Activated CD4-positive, alpha-beta T cell treated with anti-CD3 and anti-CD28 coated beads for 36 hours (primary cell): ENCODE results near the gene MAPKAPK3. TPM values are rescaled to one million over a fixed set of nuclear protein-coding genes. Genes with fewer than 3 reads are reported as not detected.
A peak's percentile ranks its signal among the peaks of the same experiment; 100 is the strongest.
"Not testable (repeated sequence)": the region's sequence is repeated elsewhere in the genome, so short reads cannot be mapped to it uniquely, and the experiment has no call there.

Source experiments
- ATAC-seq: fragments of 200-7000 bp; cut with Tn5 transposase; one replicate; pipeline ENCODE4 v1.10.0; 2021; ENCODE audit warnings: mild to moderate bottlenecking, moderate library complexity
- CTCF ChIA-PET: fragments of 350-600 bp; sonication (Branson Sonifier 250); formaldehyde crosslinking; loops from one replicate; lab custom pipeline; 2021; ENCODE audit warnings: antibody characterized with exemption; lab: Charles Lee
- POLR2A ChIA-PET: fragments of 350-600 bp; sonication (Branson Sonifier 250); formaldehyde crosslinking; loops from one replicate; lab custom pipeline; 2021; ENCODE audit warnings: antibody characterized with exemption, inconsistent platforms; lab: Charles Lee
- DNase-seq: peaks from one replicate; pipeline ENCODE4 v3.0.0-alpha.2; 2020
- H3K27ac Mint-ChIP-seq: one replicate; pipeline ENCODE4 v1.8.0; 2021; ENCODE audit warnings: mixed read lengths
- H3K27me3 Mint-ChIP-seq: one replicate; pipeline ENCODE4 v1.8.0; 2021; ENCODE audit warnings: mixed read lengths
- H3K36me3 Mint-ChIP-seq: one replicate; pipeline ENCODE4 v1.8.0; 2021; ENCODE audit warnings: low read depth, mixed read lengths
- H3K4me1 Mint-ChIP-seq: one replicate; pipeline ENCODE4 v1.8.0; 2021; ENCODE audit warnings: mixed read lengths
- H3K4me3 Mint-ChIP-seq: one replicate; pipeline ENCODE4 v1.8.0; 2021; ENCODE audit warnings: mild to moderate bottlenecking, moderate library complexity, mixed read lengths
- H3K9me3 Mint-ChIP-seq: one replicate; pipeline ENCODE4 v1.8.0; 2021; ENCODE audit warnings: low read depth, mixed read lengths
- intact Hi-C, 2 experiments: fragments of 100-400 bp; cut with DNase I in 1 of 2; cut with micrococcal nuclease in 1 of 2; formaldehyde crosslinking; loops; one replicate each; pipeline versions ENCODE4 v1.14.2 to v1.15.1; 2022 to 2024; cut with DNase I, micrococcal nuclease
- total RNA-seq, 2 experiments: library from RNA; stranded (reverse); gene quantifications; one replicate each; pipeline ENCODE4 v1.2.3, GENCODE V29; 2021

Gene MAPKAPK3
- total RNA-seq, 2 experiments from 2014 or later, result 178 to 218 TPM

GRCh38 chr3:50661321-50661837 lies 44.4 kb downstream of the MAPKAPK3 start:
- ChIA-PET POLR2A (no interaction called here), CTCF (interaction anchor here (1.1 kb wide), 1 partner anchor 17 kb away, joined by 3 read pairs; no protein-coding TSS in a partner anchor)
- no peaks in the 10 kb centered on the region for H3K9me3 Mint-ChIP-seq
- ATAC-seq (no peak), DNase-seq (no peak)
- no peaks in the 10 kb centered on the region for H3K36me3 Mint-ChIP-seq
- peaks cover 11% of the 10 kb centered on the region for H3K4me1 Mint-ChIP-seq
- H3K4me3 Mint-ChIP-seq, result no peak overlapping the region
- no peaks in the 10 kb centered on the region for H3K27me3 Mint-ChIP-seq
- intact Hi-C loops, result no loop called here
- no peak overlapping the region for H3K27ac Mint-ChIP-seq

- H3K4me1 Mint-ChIP-seq, result peaks cover 20% of the 10 kb centered on the region
- no peaks in the 10 kb centered on the region for H3K27me3 Mint-ChIP-seq
- POLR2A ChIA-PET, result interaction anchor here (0.6 to 0.9 kb wide), 2 partner anchors 11 to 103 kb away, joined by 3 to 5 read pairs; no protein-coding TSS in a partner anchor
- intact Hi-C loops, result no loop called here
- H3K27ac Mint-ChIP-seq, result no peak overlapping the region
- ATAC-seq (no peak), DNase-seq (no peak)
- no peak overlapping the region for H3K4me3 Mint-ChIP-seq
- H3K36me3 Mint-ChIP-seq, result no peaks in the 10 kb centered on the region
- CTCF ChIA-PET, result interaction anchor here (0.9 to 1.1 kb wide), 3 partner anchors 9 to 46 kb away, joined by 3 to 4 read pairs (median 3); no protein-coding TSS in a partner anchor
- H3K9me3 Mint-ChIP-seq, result no peaks in the 10 kb centered on the region
Measured at GRCh38 chr3:50662408-50662807, 45.5 kb downstream of the MAPKAPK3 start.

- H3K4me1 Mint-ChIP-seq, result peaks cover 20% of the 10 kb centered on the region
- H3K9me3 Mint-ChIP-seq, result no peaks in the 10 kb centered on the region
- ATAC-seq (peak; percentile 65), DNase-seq (peak; percentile 56)
- H3K27me3 Mint-ChIP-seq, result no peaks in the 10 kb centered on the region
- intact Hi-C loops, result no loop called here
- POLR2A ChIA-PET, result no interaction called here
- CTCF ChIA-PET, result no interaction called here
- H3K27ac Mint-ChIP-seq, result peak overlapping the region; percentile 33
- H3K4me3 Mint-ChIP-seq, result no peak overlapping the region
- no peaks in the 10 kb centered on the region for H3K36me3 Mint-ChIP-seq
Measured at GRCh38 chr3:50665081-50665840, 48.3 kb downstream of the MAPKAPK3 start.

GRCh38 chr3:50665841-50666115 lies 48.8 kb downstream of the MAPKAPK3 start:
- ATAC-seq, CTCF ChIA-PET, H3K36me3 Mint-ChIP-seq, DNase-seq, H3K4me3 Mint-ChIP-seq, H3K27me3 Mint-ChIP-seq, intact Hi-C loops, H3K9me3 Mint-ChIP-seq, H3K27ac Mint-ChIP-seq, POLR2A ChIA-PET: not testable (repeated sequence)
- peaks cover 20% of the 10 kb centered on the region for H3K4me1 Mint-ChIP-seq

- no peaks in the 10 kb centered on the region for H3K27me3 Mint-ChIP-seq
- ATAC-seq (peak; percentile 56), DNase-seq (no peak)
- POLR2A ChIA-PET, result no interaction called here
- intact Hi-C loops, result no loop called here
- no peak overlapping the region for H3K4me3 Mint-ChIP-seq
- no peak overlapping the region for H3K27ac Mint-ChIP-seq
- H3K4me1 Mint-ChIP-seq, result peaks cover 20% of the 10 kb centered on the region
- no peaks in the 10 kb centered on the region for H3K9me3 Mint-ChIP-seq
- CTCF ChIA-PET, result interaction anchor here (0.5 to 1.0 kb wide), 4 partner anchors 9 to 77 kb away, joined by 3 to 6 read pairs (median 3); no protein-coding TSS in a partner anchor
- no peaks in the 10 kb centered on the region for H3K36me3 Mint-ChIP-seq
Measured at GRCh38 chr3:50666837-50667236, 49.9 kb downstream of the MAPKAPK3 start.

GRCh38 chr3:50671331-50671730 lies 54.4 kb downstream of the MAPKAPK3 start:
- intact Hi-C loops, result loop anchor here in 1 of 2 experiments (10.0 kb wide), 1 partner anchor 713 kb away; the partner anchor contains the start of gene MANF
- ATAC-seq, result no peak
- no peaks in the 10 kb centered on the region for H3K36me3 Mint-ChIP-seq
- no peaks in the 10 kb centered on the region for H3K9me3 Mint-ChIP-seq
- no peak overlapping the region for H3K4me3 Mint-ChIP-seq
- H3K27ac Mint-ChIP-seq, result no peak overlapping the region
- CTCF ChIA-PET, result interaction anchor here (0.7 to 0.9 kb wide), 2 partner anchors 18 kb away, joined by 4 read pairs; no protein-coding TSS in a partner anchor
- POLR2A ChIA-PET, result no interaction called here
- DNase-seq, result no peak
- peaks cover 22% of the 10 kb centered on the region for H3K27me3 Mint-ChIP-seq
- H3K4me1 Mint-ChIP-seq, result peaks cover 15% of the 10 kb centered on the region

- Mint-ChIP-seq H3K27me3 (peaks cover 28% of the 10 kb centered on the region), H3K27ac (no peak overlapping the region), H3K4me3 (no peak overlapping the region), H3K4me1 (peaks cover 10% of the 10 kb centered on the region), H3K36me3 (no peaks in the 10 kb centered on the region), H3K9me3 (no peaks in the 10 kb centered on the region)
- ATAC-seq, result no peak
- ChIA-PET CTCF (interaction anchor here (1.0 to 2.8 kb wide), 4 partner anchors 56 to 299 kb away, joined by 3 to 7 read pairs (median 4); partner anchors contain the start of gene C3orf18), POLR2A (interaction anchor here (0.7 to 1.0 kb wide), 2 partner anchors 10 to 18 kb away, joined by 3 read pairs; no protein-coding TSS in a partner anchor)
- intact Hi-C loops, result loop anchor here in 1 of 2 experiments (10.0 kb wide), 1 partner anchor 712 kb away; the partner anchor contains the start of gene MANF
- no peak for DNase-seq
Measured at GRCh38 chr3:50672656-50673055, 55.7 kb downstream of the MAPKAPK3 start.

- Mint-ChIP-seq H3K9me3 (no peaks in the 10 kb centered on the region), H3K27me3 (peaks cover 33% of the 10 kb centered on the region), H3K4me3 (peak overlapping the region; percentile 53), H3K27ac (peak overlapping the region; percentile 51), H3K36me3 (no peaks in the 10 kb centered on the region), H3K4me1 (peaks cover 10% of the 10 kb centered on the region)
- ChIA-PET CTCF (interaction anchor here (0.5 to 3.4 kb wide), 6 partner anchors 20 to 297 kb away, joined by 3 to 14 read pairs (median 4); no protein-coding TSS in a partner anchor), POLR2A (interaction anchor here (1.0 kb wide), 1 partner anchor 11 kb away, joined by 3 read pairs; no protein-coding TSS in a partner anchor)
- DNase-seq (no peak), ATAC-seq (no peak)
- intact Hi-C loops, result loop anchor here (1.0 to 10.0 kb wide), 3 partner anchors 58 to 711 kb away; partner anchors contain the start of gene MANF (in 1 of the 2)
Measured at GRCh38 chr3:50673931-50674330, 57.0 kb downstream of the MAPKAPK3 start.

- peaks cover 36% of the 10 kb centered on the region for H3K27me3 Mint-ChIP-seq
- H3K36me3 Mint-ChIP-seq, result no peaks in the 10 kb centered on the region
- POLR2A ChIA-PET, result no interaction called here
- H3K4me1 Mint-ChIP-seq, result peaks cover 10% of the 10 kb centered on the region
- peak within 1 kb of the TSS; percentile 69 for H3K4me3 Mint-ChIP-seq
- ATAC-seq (peak; percentile 91), DNase-seq (peak; percentile 79)
- H3K9me3 Mint-ChIP-seq, result no peaks in the 10 kb centered on the region
- H3K27ac Mint-ChIP-seq, result peak within 1 kb of the TSS; percentile 55
- intact Hi-C loops, result loop anchor here (1.0 to 10.0 kb wide), 4 partner anchors 58 to 710 kb away; partner anchors contain the start of gene MANF (in 1 of the 2)
- CTCF ChIA-PET, result interaction anchor here (0.5 to 3.4 kb wide), 7 partner anchors 21 to 697 kb away, joined by 3 to 24 read pairs (median 4); partner anchors contain the start of gene MAPKAPK3
Measured at GRCh38 chr3:50674349-50675178, 57.6 kb downstream of the MAPKAPK3 start, which contains the start of gene DOCK3. Gene DOCK3, plus strand, starts transcription at chr3:50674927. Its CDS starts 337 bp downstream, at chr3:50675264.

GRCh38 chr3:50675179-50676030 lies 58.5 kb downstream of the MAPKAPK3 start:
- DNase-seq (peak; percentile 87), ATAC-seq (peak; percentile 72)
- ChIA-PET CTCF (interaction anchor here (0.6 to 3.4 kb wide), 12 partner anchors 8 to 554 kb away, joined by 3 to 24 read pairs (median 4); partner anchors contain the start of gene MAPKAPK3), POLR2A (no interaction called here)
- intact Hi-C loops, result loop anchor here (1.0 to 10.0 kb wide), 3 partner anchors 103 to 709 kb away; partner anchors contain the start of gene MANF (in 1 of the 2)
- H3K36me3 Mint-ChIP-seq, result no peaks in the 10 kb centered on the region
- peaks cover 39% of the 10 kb centered on the region for H3K27me3 Mint-ChIP-seq
- H3K4me1 Mint-ChIP-seq, result peaks cover 10% of the 10 kb centered on the region
- no peaks in the 10 kb centered on the region for H3K9me3 Mint-ChIP-seq
- peak overlapping the region; percentile 55 for H3K27ac Mint-ChIP-seq
- H3K4me3 Mint-ChIP-seq, result peak overlapping the region; percentile 69
